Heart right ventricle (tissue), 16 donors: Measurements from ENCODE around the gene PP2D1. TPM values are rescaled to one million over a fixed set of nuclear protein-coding genes. Genes with fewer than 3 reads are reported as not detected.
A peak's percentile ranks its signal among the peaks of the same experiment; 100 is the strongest.

Experiments used
- ATAC-seq, 8 donors: fragments of 200-7000 bp; cut with Tn5 transposase; one replicate each; pipeline ENCODE4 v1.9.1; 2020; ENCODE audit warnings: mild to moderate bottlenecking in 8 of 8, moderate library complexity in 8 of 8, moderate number of reproducible peaks in 1 of 8
- DNase-seq, 2 donors: peaks; one replicate each; pipeline ENCODE4 v3.0.0-alpha.2; 2020
- H3K27ac ChIP-seq, 10 donors: fragments of 200-600 bp; sonication (generic) in 2 of 10; one replicate each; pipeline versions ENCODE4 v1.5.0 to v1.8.0; 2020 to 2022; ENCODE audit warnings: mild to moderate bottlenecking in 3 of 10
- H3K27me3 ChIP-seq, 7 donors: fragments of 200-600 bp; one replicate each; pipeline ENCODE4 v1.8.0; 2021 to 2022; ENCODE audit warnings: mild to moderate bottlenecking in 2 of 7
- H3K36me3 ChIP-seq, 9 donors: fragments of 200-600 bp; sonication (generic) in 1 of 9; one replicate each; pipeline versions ENCODE4 v1.5.0 to v1.8.0; 2020 to 2022; ENCODE audit warnings: mild to moderate bottlenecking in 2 of 9
- H3K4me1 ChIP-seq, 9 donors: fragments of 200-600 bp; sonication (generic) in 1 of 9; one replicate each; pipeline versions ENCODE4 v1.5.0 to v1.8.0; 2020 to 2022; ENCODE audit warnings: mild to moderate bottlenecking in 4 of 9
- H3K4me3 ChIP-seq, 10 donors: fragments of 200-600 bp; sonication (generic) in 2 of 10; one replicate each; pipeline versions ENCODE4 v1.5.0 to v1.8.0; 2020 to 2022; ENCODE audit warnings: mild to moderate bottlenecking in 7 of 10, moderate library complexity in 2 of 10
- H3K9me3 ChIP-seq, 11 donors: fragments of 200-600 bp in 10 of 11; sonication (generic) in 2 of 11; one replicate each; pipeline versions ENCODE4 v1.5.0 to v1.8.0; 2013 to 2022; ENCODE audit warnings: mild to moderate bottlenecking in 2 of 11, control low read depth in 1 of 11, moderate library complexity in 1 of 11
- WGBS, 2 donors: extraction: QIAGEN DNeasy Blood & Tissue Kit; methylation state at CpG; one replicate each; pipeline ENCODE4 v1.1.7; 2013; ENCODE audit warnings: inconsistent platforms in 1 of 2; 5-methylcytosine and 5-hydroxymethylcytosine counted together
- intact Hi-C, 10 donors: fragments of 100-400 bp; cut with DNase I; formaldehyde crosslinking; loops; one replicate each; pipeline versions ENCODE4 v1.11.1 to v1.14.2; 2022
- polyA plus RNA-seq, 2 donors: library from polyadenylated mRNA; stranded (reverse); fragments of 200-250 nt; gene quantifications; one replicate each; pipeline ENCODE4 v1.2.3, GENCODE V29; 2013
- total RNA-seq, 10 donors: library from RNA; stranded (reverse); fragmentation: NEBNext Ultra II Directional in 3 of 10; extraction: Animal tissue kit (Norgen Biotek cat#: 25700) in 3 of 10; gene quantifications; one replicate each; pipeline versions ENCODE4 v1.2.1 to v1.2.4, GENCODE V29; 2021 to 2023
- TF ChIP-seq, protein P1 (sequence below), 9 donors: fragments of 200-600 bp; sonication (generic) in 2 of 9; IDR thresholded peaks; one replicate each; pipeline versions ENCODE4 v1.5.0 to v1.8.0; 2021 to 2022; ENCODE audit warnings: antibody characterized with exemption in 9 of 9, mild to moderate bottlenecking in 5 of 9, moderate library complexity in 1 of 9
- donor health status: Arrhythmogenic right ventricular cardiomyopathy.
- donor health status: ischemic (EF 13 %, LVEDD 7.1; RV severe dilation, severe dysfunction).
- donor health status: healthy with polysubstance abuse.
- donor health status: DM: no; HTN: yes; CAD: no.
- donor health status: DM: no; HTN: no; CAD: no.
- donor health status: ischemic (EF 25% LVEDD 6.9; RV normal size, moderate dysfunction).
- donor health status: ischemic (EF 25% LVEDD 5.7; RV mildly dilated, moderate dysfunction).
- donor health status: healthy.
- donor health status: DM: yes; HTN: yes; CAD: no.
- donor health status: Ischemic cardiomyopathy.
- donor health status: ischemic (EF 35%, LVEDD 5.7; RV mildly dilated, moderate dysfunction).
- donor health status: nonischemic (EF 11% LVEDD 7.7; RV severe dilation, severe dysfunction).
- donor health status: DM: yes; HTN: yes; CAD: no.
- donor health status: PGD.
- donor health status: ischemic (EF 29% LVEDD 5.4; RV normal size, mild dysfunction).
- donor health status: nonischemic (EF 23%, LVEDD 6.1; RV moderate dilation, normal function).

The PP2D1 gene
- total and polyA plus RNA-seq, 12 donors, result not detected

DNA sequence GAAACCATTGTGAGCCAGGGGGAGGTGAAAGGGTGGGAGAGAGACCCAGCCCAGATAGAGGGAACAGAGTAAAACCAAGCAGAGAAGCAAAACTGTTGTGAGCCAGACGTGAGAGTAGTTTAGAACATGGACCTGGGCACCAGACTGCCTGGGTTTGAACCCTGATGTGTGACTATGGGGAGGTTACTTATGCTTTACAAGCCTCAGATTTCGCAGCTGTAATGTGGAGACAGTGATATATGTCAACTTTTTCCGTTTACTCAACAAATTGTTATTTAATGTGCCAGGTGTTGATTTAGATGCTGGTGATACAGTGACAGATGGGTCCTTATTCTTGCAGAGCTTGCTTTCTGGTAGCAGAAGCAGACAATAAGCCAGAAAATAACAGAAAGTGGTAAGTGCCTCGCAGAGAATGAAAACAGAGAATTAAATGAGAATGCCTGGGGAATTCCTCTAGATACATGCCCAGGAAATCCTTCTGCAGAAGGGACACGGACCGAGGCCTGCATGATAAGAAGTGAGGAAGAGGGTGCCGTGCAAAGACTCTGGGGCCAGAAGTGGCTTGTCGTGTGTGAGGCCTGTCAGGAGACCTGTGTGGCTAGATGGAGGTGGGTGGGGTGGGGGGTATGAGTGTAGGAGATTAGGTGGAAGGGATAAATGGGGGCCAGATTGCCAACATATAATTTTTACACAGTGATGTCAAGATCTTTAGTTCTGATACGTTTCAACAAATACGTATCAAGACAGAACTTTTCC lies 43.1 kb upstream of the PP2D1 start:
- peak in 1 of 8 donors; percentile 21 for ATAC-seq
- DNase-seq, result no peak
- H3K27ac ChIP-seq, result peak overlapping the region in 9 of 10 donors; percentile 47 to 83 (median 76)
- intact Hi-C loops, result no loop called here
- H3K4me1 ChIP-seq, result peaks cover 14 to 64% (median 54%) of the 10 kb centered on the region in 9 donors
- H3K9me3 ChIP-seq, result no peaks in the 10 kb centered on the region
- TF ChIP-seq, protein P1, sequence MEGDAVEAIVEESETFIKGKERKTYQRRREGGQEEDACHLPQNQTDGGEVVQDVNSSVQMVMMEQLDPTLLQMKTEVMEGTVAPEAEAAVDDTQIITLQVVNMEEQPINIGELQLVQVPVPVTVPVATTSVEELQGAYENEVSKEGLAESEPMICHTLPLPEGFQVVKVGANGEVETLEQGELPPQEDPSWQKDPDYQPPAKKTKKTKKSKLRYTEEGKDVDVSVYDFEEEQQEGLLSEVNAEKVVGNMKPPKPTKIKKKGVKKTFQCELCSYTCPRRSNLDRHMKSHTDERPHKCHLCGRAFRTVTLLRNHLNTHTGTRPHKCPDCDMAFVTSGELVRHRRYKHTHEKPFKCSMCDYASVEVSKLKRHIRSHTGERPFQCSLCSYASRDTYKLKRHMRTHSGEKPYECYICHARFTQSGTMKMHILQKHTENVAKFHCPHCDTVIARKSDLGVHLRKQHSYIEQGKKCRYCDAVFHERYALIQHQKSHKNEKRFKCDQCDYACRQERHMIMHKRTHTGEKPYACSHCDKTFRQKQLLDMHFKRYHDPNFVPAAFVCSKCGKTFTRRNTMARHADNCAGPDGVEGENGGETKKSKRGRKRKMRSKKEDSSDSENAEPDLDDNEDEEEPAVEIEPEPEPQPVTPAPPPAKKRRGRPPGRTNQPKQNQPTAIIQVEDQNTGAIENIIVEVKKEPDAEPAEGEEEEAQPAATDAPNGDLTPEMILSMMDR (IDR thresholded peaks at IDR 0.05), result no peak
- H3K4me3 ChIP-seq, result no peak overlapping the region
- 35 to 46% methylated on average over 10 of the region's 10 CpGs for WGBS, 2 donors
- no peaks in the 10 kb centered on the region for H3K27me3 ChIP-seq
- H3K36me3 ChIP-seq, result no peaks in the 10 kb centered on the region

DNA sequence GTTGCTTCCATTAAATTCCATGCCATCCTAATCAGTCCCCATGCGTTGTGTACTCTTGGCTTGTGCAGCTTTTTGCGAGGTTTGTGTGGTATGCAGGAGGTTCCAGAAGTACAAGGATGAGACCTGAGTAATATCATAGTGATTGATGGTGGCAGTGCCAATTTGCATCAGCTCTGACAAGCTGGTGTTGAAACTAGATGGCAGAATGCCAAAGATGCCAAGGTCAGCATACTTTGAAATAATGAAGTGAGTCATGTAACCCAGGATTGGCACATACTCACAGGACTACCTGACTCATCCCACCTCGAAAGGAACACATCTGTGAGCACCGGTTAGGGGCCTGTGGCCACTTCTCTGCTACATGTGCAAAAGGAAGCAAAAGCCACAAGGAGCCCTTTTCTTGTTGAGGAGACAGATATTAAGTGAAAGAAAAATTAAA lies 42.5 kb upstream of the PP2D1 start:
- H3K27me3 ChIP-seq, result no peaks in the 10 kb centered on the region
- WGBS, 2 donors, result 41 to 54% methylated on average over 4 of the region's 4 CpGs
- H3K9me3 ChIP-seq, result no peaks in the 10 kb centered on the region
- H3K4me1 ChIP-seq, result peaks cover 14 to 65% (median 54%) of the 10 kb centered on the region in 9 donors
- intact Hi-C loops, result no loop called here
- H3K27ac ChIP-seq, result peak overlapping the region in 9 of 10 donors; percentile 47 to 83 (median 76)
- ATAC-seq (peak; percentile 51 to 88 (median 73)), DNase-seq (peak in 1 of 2 donors; percentile 65)
- no peaks in the 10 kb centered on the region for H3K36me3 ChIP-seq
- no peak overlapping the region for H3K4me3 ChIP-seq
- TF ChIP-seq, protein P1 (IDR thresholded peaks at IDR 0.05), result no peak

DNA sequence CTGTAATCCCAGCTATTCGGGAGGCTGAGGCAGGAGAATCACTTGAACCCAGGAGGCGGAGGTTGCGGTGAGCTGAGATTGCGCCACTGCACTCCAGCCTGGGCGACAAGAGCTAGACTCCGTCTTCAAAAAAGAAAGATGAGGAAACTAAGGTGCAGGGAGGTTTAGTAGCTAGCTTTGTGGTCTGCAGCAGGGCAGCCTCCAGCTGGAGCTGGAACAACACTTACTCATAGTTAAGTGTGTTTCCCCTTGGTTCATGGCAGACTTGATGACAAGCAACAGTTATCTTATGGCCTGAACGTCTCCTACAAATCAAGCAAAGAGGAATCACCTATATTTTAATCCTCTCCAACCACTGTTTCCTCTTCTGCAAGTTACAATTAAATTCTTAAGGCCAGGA lies 40.8 kb upstream of the PP2D1 start:
- intact Hi-C loops, result no loop called here
- ATAC-seq, result no peak

DNA sequence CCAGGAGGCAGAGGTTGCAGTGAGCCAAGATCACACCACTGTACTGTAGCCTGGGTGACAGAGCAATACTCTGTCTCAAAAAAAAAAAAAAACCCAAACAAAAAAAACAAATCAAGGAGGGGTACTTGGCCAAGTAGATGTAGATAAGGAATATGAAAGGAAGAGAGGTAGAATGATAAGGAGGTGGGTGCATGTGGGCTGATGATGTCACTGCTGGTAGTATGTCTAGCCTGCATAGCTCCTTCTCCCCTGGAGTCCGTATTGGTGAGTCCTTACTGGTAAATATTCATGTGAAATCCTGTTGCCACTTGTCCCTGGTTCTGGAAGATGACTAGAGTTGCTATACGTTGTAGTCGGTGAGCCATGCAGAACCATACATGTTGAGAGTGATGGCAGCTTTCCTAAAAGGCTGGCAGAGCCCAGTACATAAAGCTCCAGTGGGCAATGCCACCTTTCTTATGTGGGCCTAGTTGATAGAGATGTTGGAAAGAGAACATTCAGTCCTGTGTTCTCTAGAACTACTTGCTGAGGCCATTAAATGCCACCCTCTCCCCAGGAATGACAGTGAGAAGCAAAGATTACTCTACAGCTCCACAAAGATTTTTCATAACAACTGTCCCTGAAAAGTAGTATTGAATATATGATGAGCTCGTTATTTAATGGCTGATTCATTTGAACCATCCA lies 39.2 kb upstream of the PP2D1 start:
- no peaks in the 10 kb centered on the region for H3K36me3 ChIP-seq
- peak overlapping the region in 1 of 10 donors; percentile 6 for H3K27ac ChIP-seq
- intact Hi-C loops, result no loop called here
- no peak overlapping the region for H3K4me3 ChIP-seq
- 90 to 91% methylated on average over 4 of the region's 4 CpGs for WGBS, 2 donors
- TF ChIP-seq, protein P1 (IDR thresholded peaks at IDR 0.05), result no peak
- no peaks in the 10 kb centered on the region for H3K27me3 ChIP-seq
- ATAC-seq, result peak in 2 of 8 donors; percentile 28 to 79
- no peaks in the 10 kb centered on the region for H3K9me3 ChIP-seq
- H3K4me1 ChIP-seq, result peaks cover 2 to 72% (median 54%) of the 10 kb centered on the region in 9 donors
- DNase-seq, result no peak

More for the DNA sequence above, 40.8 kb upstream of the PP2D1 start:
- Histone ChIP-seq H3K9me3 (no peaks in the 10 kb centered on the region), H3K4me1 (peaks cover 14 to 73% (median 58%) of the 10 kb centered on the region in 9 donors), H3K27ac (no peak overlapping the region), H3K27me3 (no peaks in the 10 kb centered on the region), H3K36me3 (no peaks in the 10 kb centered on the region), H3K4me3 (no peak overlapping the region)
- TF ChIP-seq, protein P1 (IDR thresholded peaks at IDR 0.05), result no peak
- no peak for DNase-seq
- WGBS, 2 donors, result 86 to 88% methylated on average over 7 of the region's 7 CpGs
